Neural crest cell (in vitro differentiated cells): ENCODE measurements around the gene LRRTM2. TPM values are rescaled to one million over a fixed set of nuclear protein-coding genes. Genes with fewer than 3 reads are reported as not detected.
"Not testable (repeated sequence)": the region's sequence is repeated elsewhere in the genome, so short reads cannot be mapped to it uniquely, and the experiment has no call there.

ENCODE experiments used
- DNase-seq: peaks from one replicate; pipeline ENCODE4 v3.0.0; 2021; ENCODE audit warnings: low read depth, mixed read lengths, low spot score
- H3K27ac Mint-ChIP-seq: one replicate; pipeline ENCODE4 v1.8.0; 2021; ENCODE audit warnings: mild to moderate bottlenecking, mixed read lengths; ENCODE audit not compliant: unreplicated experiment
- H3K27me3 Mint-ChIP-seq: 2 replicates; pipeline ENCODE4 v1.8.0; 2021; ENCODE audit warnings: low read depth, mild to moderate bottlenecking, mixed read lengths
- H3K36me3 Mint-ChIP-seq: 2 replicates; pipeline ENCODE4 v1.8.0; 2021; ENCODE audit warnings: low read depth, mild to moderate bottlenecking, mixed read lengths
- H3K4me1 Mint-ChIP-seq: 2 replicates; pipeline ENCODE4 v1.8.0; 2021; ENCODE audit warnings: mixed read lengths
- H3K4me3 Mint-ChIP-seq: one replicate; pipeline ENCODE4 v1.8.0; 2021; ENCODE audit warnings: mild to moderate bottlenecking, mixed read lengths
- H3K9me3 Mint-ChIP-seq: 2 replicates; pipeline ENCODE4 v1.8.0; 2021; ENCODE audit warnings: mixed read lengths
- CTCF ChIP-seq: fragments of 200-600 bp; sonication (generic); conservative IDR thresholded peaks from 2 replicates; pipeline ENCODE4 v1.5.0; 2021; ENCODE audit warnings: antibody characterized with exemption, mild to moderate bottlenecking
- total RNA-seq: library from RNA; stranded (reverse); gene quantifications from 2 replicates; pipeline ENCODE4 v1.2.1, GENCODE V29; 2021

The LRRTM2 gene
- total RNA-seq, 1 donor from 2014 or later, result 0.84 TPM

- Mint-ChIP-seq H3K4me3 (no peak overlapping the region), H3K36me3 (no peaks in the 10 kb centered on the region), H3K4me1 (peaks cover 26% of the 10 kb centered on the region), H3K27ac (no peak overlapping the region), H3K27me3 (no peaks in the 10 kb centered on the region), H3K9me3 (peaks cover 2% of the 10 kb centered on the region)
- no peak for DNase-seq
- no peak for TF ChIP-seq CTCF
Measured at GRCh38 chr5:138841531-138841930, 33.6 kb downstream of the LRRTM2 start.

GRCh38 chr5:138840103-138840502 lies 35.0 kb downstream of the LRRTM2 start:
- H3K27me3 Mint-ChIP-seq, result no peaks in the 10 kb centered on the region

GRCh38 chr5:138837160-138837559 lies 38.0 kb downstream of the LRRTM2 start:
- H3K36me3 Mint-ChIP-seq, result no peaks in the 10 kb centered on the region
- DNase-seq, result no peak
- no peaks in the 10 kb centered on the region for H3K9me3 Mint-ChIP-seq
- H3K27ac Mint-ChIP-seq, result no peak overlapping the region
- no peaks in the 10 kb centered on the region for H3K27me3 Mint-ChIP-seq
- TF ChIP-seq CTCF, result no peak
- H3K4me1 Mint-ChIP-seq, result peaks cover 13% of the 10 kb centered on the region
- H3K4me3 Mint-ChIP-seq, result no peak overlapping the region

More at GRCh38 chr5:138840103-138840502, 35.0 kb downstream of the LRRTM2 start:
- no peak for TF ChIP-seq CTCF
- DNase-seq, result no peak
- Mint-ChIP-seq H3K27ac (no peak overlapping the region), H3K9me3 (peaks cover 2% of the 10 kb centered on the region), H3K4me1 (peaks cover 24% of the 10 kb centered on the region), H3K4me3 (no peak overlapping the region), H3K36me3 (no peaks in the 10 kb centered on the region)

- DNase-seq, H3K4me3 Mint-ChIP-seq, H3K27ac Mint-ChIP-seq, H3K27me3 Mint-ChIP-seq, H3K9me3 Mint-ChIP-seq, H3K36me3 Mint-ChIP-seq: not testable (repeated sequence)
- H3K4me1 Mint-ChIP-seq, result peaks cover 18% of the 10 kb centered on the region
Measured at GRCh38 chr5:138834853-138835252, 40.3 kb downstream of the LRRTM2 start.

GRCh38 chr5:138833726-138834480 lies 41.2 kb downstream of the LRRTM2 start:
- H3K4me1 Mint-ChIP-seq, result peaks cover 14% of the 10 kb centered on the region
- H3K9me3 Mint-ChIP-seq, result no peaks in the 10 kb centered on the region

More at GRCh38 chr5:138833726-138834480, 41.2 kb downstream of the LRRTM2 start:
- no peak overlapping the region for H3K4me3 Mint-ChIP-seq
- no peaks in the 10 kb centered on the region for H3K27me3 Mint-ChIP-seq
- peaks cover 7% of the 10 kb centered on the region for H3K36me3 Mint-ChIP-seq
- no peak for DNase-seq
- TF ChIP-seq CTCF, result no peak
- H3K27ac Mint-ChIP-seq, result no peak overlapping the region
